Activated B cell treated with CpG ODN at 0.5 μM for 24 hours (primary cell): ENCODE data around the gene ANKRD13A. TPM values are rescaled to one million over a fixed set of nuclear protein-coding genes. Genes with fewer than 3 reads are reported as not detected.
"Not testable (repeated sequence)": the region's sequence is repeated elsewhere in the genome, so short reads cannot be mapped to it uniquely, and the experiment has no call there.

Source experiments
- ATAC-seq: fragments of 200-7000 bp; cut with Tn5 transposase; one replicate; pipeline ENCODE4 v1.10.0; 2021; ENCODE audit warnings: low read depth, mild to moderate bottlenecking, moderate library complexity
- CTCF ChIA-PET: fragments of 350-600 bp; sonication (Branson Sonifier 250); formaldehyde crosslinking; loops from one replicate; lab custom pipeline; 2021; ENCODE audit warnings: antibody characterized with exemption; lab: Charles Lee
- POLR2A ChIA-PET: fragments of 350-600 bp; sonication (Branson Sonifier 250); formaldehyde crosslinking; loops from one replicate; lab custom pipeline; 2021; ENCODE audit warnings: antibody characterized with exemption; lab: Charles Lee
- DNase-seq: peaks from one replicate; pipeline ENCODE4 v3.0.0; 2022
- H3K27ac Mint-ChIP-seq: one replicate; pipeline ENCODE4 v1.8.0; 2020; ENCODE audit warnings: mixed read lengths
- H3K27me3 Mint-ChIP-seq: one replicate; pipeline ENCODE4 v1.8.0; 2021; ENCODE audit warnings: mixed read lengths
- H3K36me3 Mint-ChIP-seq: one replicate; pipeline ENCODE4 v1.8.0; 2021; ENCODE audit warnings: low read depth, mixed read lengths
- H3K4me1 Mint-ChIP-seq: one replicate; pipeline ENCODE4 v1.8.0; 2021; ENCODE audit warnings: mixed read lengths
- H3K4me3 Mint-ChIP-seq: one replicate; pipeline ENCODE4 v1.8.0; 2020; ENCODE audit warnings: mild to moderate bottlenecking, mixed read lengths
- H3K9me3 Mint-ChIP-seq: one replicate; pipeline ENCODE4 v1.8.0; 2020; ENCODE audit warnings: mixed read lengths
- CTCF ChIP-seq: fragments of 200-600 bp; IDR thresholded peaks from one replicate; pipeline ENCODE4 v1.8.0; 2022; ENCODE audit warnings: antibody characterized with exemption, mild to moderate bottlenecking
- intact Hi-C: fragments of 100-400 bp; cut with micrococcal nuclease; formaldehyde crosslinking; loops from one replicate; pipeline ENCODE4 v1.15.1; 2024
- total RNA-seq: library from RNA; stranded (reverse); gene quantifications from 2 replicates; pipeline ENCODE4 v1.2.3, GENCODE V29; 2022

ANKRD13A gene
- total RNA-seq, 1 donor from 2014 or later = 135 TPM

GRCh38 chr12:110050927-110051326 lies 51.7 kb downstream of the ANKRD13A start:
- ATAC-seq (no peak), DNase-seq (no peak)
- no peaks in the 10 kb centered on the region for H3K27me3 Mint-ChIP-seq
- TF ChIP-seq CTCF = no peak
- ChIA-PET POLR2A (interaction anchor here (1.5 kb wide), 1 partner anchor 52 kb away, joined by 3 read pairs; the partner anchor contains the start of gene ANKRD13A), CTCF (no interaction called here)
- H3K27ac Mint-ChIP-seq = peak overlapping the region; percentile 56
- H3K36me3 Mint-ChIP-seq = peaks cover 8% of the 10 kb centered on the region
- intact Hi-C loops = no loop called here
- no peaks in the 10 kb centered on the region for H3K9me3 Mint-ChIP-seq
- no peak overlapping the region for H3K4me3 Mint-ChIP-seq
- peaks cover 48% of the 10 kb centered on the region for H3K4me1 Mint-ChIP-seq

GRCh38 chr12:110055375-110056352 lies 56.4 kb downstream of the ANKRD13A start:
- H3K4me1 Mint-ChIP-seq, H3K27ac Mint-ChIP-seq, H3K9me3 Mint-ChIP-seq, ATAC-seq, H3K4me3 Mint-ChIP-seq, CTCF ChIA-PET, intact Hi-C loops, H3K27me3 Mint-ChIP-seq, POLR2A ChIA-PET, DNase-seq, H3K36me3 Mint-ChIP-seq: not testable (repeated sequence)

- DNase-seq, ATAC-seq, CTCF ChIA-PET, intact Hi-C loops, H3K4me3 Mint-ChIP-seq, H3K27me3 Mint-ChIP-seq, H3K9me3 Mint-ChIP-seq, H3K36me3 Mint-ChIP-seq, H3K27ac Mint-ChIP-seq, POLR2A ChIA-PET, H3K4me1 Mint-ChIP-seq: not testable (repeated sequence)
Observed at GRCh38 chr12:110056643-110057042, 57.4 kb downstream of the ANKRD13A start.

- no peaks in the 10 kb centered on the region for H3K9me3 Mint-ChIP-seq
- ATAC-seq (no peak), DNase-seq (no peak)
- intact Hi-C loops = no loop called here
- H3K4me3 Mint-ChIP-seq = no peak overlapping the region
- CTCF ChIA-PET = no interaction called here
- no peaks in the 10 kb centered on the region for H3K27me3 Mint-ChIP-seq
- no peaks in the 10 kb centered on the region for H3K36me3 Mint-ChIP-seq
- no peaks in the 10 kb centered on the region for H3K4me1 Mint-ChIP-seq
- H3K27ac Mint-ChIP-seq = no peak overlapping the region
- POLR2A ChIA-PET = interaction anchor here (1.4 kb wide), 1 partner anchor 9 kb away, joined by 5 read pairs; no protein-coding TSS in a partner anchor
- TF ChIP-seq CTCF = no peak
Observed at GRCh38 chr12:110058875-110059615, 59.8 kb downstream of the ANKRD13A start.

GRCh38 chr12:110059651-110060000 lies 60.4 kb downstream of the ANKRD13A start:
- no peak overlapping the region for H3K4me3 Mint-ChIP-seq
- no peaks in the 10 kb centered on the region for H3K9me3 Mint-ChIP-seq
- no peak overlapping the region for H3K27ac Mint-ChIP-seq
- CTCF ChIA-PET = no interaction called here
- no peaks in the 10 kb centered on the region for H3K27me3 Mint-ChIP-seq
- ATAC-seq (no peak), DNase-seq (no peak)
- intact Hi-C loops = no loop called here
- POLR2A ChIA-PET = interaction anchor here (1.4 kb wide), 1 partner anchor 10 kb away, joined by 5 read pairs; no protein-coding TSS in a partner anchor
- no peaks in the 10 kb centered on the region for H3K36me3 Mint-ChIP-seq
- TF ChIP-seq CTCF = no peak
- no peaks in the 10 kb centered on the region for H3K4me1 Mint-ChIP-seq
